NCI-H2171 treated with DMSO at 0.1 percent for 48 hours (cell line): ENCODE data around the gene ALOX12B.

ENCODE experiments used
- DNase-seq: peaks from one replicate; lab custom pipeline; 2025; lab: John Stamatoyannopoulos, UW

Gene ALOX12B

DNA sequence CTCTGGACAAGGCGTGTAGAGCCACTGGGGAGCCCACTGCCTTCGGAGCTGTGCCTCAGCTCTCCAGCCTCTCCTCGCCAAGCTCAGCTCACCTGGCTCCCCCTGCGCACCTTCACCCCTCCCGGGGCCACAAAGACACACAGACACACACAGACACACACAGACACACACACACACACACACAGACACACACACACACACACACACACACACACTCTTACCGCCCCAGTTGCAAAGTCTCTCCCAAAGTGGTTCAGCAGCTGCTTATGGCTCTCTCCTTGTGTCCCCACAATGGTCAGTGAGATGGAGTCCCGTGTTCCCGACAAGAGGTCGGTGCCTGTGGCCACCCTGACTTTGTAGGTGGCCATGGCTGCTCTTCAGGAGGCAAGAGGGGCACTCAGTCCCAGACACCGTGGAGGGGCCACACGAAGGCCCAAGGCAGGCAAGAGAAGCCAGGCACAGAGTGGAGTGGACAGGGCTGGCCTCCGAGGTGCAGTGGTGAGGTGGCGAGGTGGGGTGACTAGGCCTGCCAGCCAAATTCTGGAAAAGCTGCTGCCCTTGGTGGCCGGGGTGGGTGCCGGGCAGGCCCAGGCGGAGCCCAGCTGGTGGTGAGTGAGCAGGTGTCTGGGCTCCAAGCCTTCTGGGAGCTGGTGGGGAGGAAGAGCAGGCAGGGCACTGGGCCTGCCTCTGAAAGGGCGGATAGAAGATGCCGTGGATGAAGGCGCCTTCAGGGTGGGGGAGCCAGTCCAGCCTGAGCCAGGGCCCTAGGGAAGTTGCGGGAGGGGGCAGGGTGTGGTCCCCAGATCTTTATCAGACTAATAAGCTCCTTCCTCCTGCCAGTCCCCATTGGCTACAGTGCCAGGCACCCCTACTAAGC, at the start of gene ALOX12B:
Gene ALOX12B (minus strand): TSS at position 642 of the 877 bp plus-strand sequence. CDS start 274 bp downstream, at position 368.
- peak; percentile 4 for DNase-seq

DNA sequence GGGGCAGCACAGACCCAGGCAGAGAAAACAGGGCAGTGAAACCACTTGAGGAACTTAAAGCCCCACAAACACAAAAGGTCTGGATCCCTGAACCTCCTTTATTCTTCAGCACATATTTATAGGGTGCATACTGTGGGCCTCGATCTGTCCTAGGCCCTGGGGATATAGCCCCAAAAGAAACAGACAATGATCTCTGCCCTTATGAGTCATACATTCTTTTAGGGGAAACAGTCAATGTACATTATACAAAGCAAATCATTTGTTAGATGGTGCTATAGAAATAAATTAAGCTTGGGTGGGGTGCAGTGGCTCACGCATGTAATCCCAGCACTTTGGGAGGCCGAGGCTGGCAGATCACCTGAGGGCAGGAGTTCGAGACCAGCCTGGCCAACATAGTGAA, 46.4 kb upstream of the ALOX12B start:
- DNase-seq, result no peak

DNA sequence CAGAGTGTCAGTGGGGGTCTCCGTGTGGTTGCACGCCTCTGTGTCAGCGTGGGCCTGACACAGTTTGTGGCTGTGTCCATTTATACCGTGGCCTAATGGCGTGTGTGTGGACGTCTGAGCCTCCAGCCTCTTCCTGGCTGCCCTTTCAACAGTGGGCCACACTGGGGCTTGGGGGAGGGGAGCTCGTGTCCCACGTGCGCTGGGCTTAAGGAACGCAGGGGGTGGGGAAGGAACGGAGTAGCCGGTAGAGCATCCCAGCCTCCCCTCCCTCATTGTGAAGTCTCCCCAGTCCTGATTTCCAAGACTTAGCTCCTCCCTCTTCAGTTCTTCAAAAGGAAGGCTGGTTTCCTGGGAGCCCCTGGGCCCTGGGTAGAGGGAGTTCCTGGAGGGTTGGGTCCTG, 45.9 kb upstream of the ALOX12B start:
- DNase-seq, result no peak

DNA sequence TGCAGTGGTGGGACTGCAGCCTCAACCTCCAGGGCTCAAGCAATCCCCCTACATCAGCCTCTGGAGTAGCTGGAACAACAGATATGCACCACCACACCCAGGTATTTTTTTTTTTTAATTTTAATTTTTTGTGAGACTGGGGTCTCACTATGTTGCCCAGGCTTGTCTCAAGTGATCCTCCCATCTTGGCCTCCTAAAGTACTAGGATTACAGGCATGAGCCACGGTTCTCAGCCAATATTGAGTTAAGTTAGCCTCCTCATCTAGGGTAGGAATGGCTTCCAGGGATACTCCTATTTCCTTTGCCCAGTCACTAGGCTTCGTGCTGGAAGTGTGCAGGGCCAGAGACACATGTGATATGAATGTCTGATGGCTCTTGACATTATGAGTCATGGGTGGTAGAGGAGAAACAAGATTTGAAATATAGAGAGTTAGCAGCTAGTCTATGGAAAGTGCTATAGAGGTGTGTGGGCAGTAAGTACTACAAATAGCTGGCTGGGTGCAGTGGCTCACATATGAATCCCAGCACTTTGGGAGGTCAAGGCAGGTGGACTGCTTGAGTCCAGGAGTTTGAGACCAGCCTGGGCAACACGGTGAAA, 44.4 kb upstream of the ALOX12B start:
- no peak for DNase-seq

DNA sequence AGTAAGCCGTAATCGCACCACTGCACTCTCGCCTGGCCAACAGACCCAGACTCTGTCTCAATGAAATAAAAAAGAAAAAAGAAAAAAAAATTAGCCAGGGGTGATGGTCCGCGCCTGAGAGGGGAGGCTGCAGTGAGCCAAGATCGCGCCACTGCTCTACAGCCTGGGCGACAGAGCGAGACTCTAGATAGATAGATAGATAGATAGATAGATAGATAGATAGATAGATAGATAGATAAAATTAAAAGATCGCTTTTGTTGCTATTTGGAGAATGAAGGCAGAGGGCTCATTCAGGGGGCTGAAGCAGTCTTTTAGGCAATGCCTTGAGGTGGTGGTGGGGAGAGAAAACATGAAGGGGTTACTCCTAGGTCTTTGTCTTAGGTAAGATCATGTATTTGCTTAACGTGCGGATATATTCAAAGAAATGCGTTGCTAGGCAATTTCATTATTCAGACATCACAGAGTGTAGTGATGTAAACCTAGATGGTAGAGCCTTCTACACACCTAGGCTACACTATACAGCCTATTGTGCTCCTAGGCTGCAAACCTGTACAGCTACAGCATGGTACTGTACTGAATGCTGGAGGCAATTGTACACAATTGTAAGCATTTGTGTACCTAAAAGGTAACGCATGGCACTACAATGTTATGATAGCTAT, 40.7 kb upstream of the ALOX12B start:
- no peak for DNase-seq

GRCh38 chr17:8126491-8127066, 39.1 kb upstream of the ALOX12B start:
- DNase-seq, result peak; percentile 79

GRCh38 chr17:8125947-8126490, 38.5 kb upstream of the ALOX12B start:
- peak; percentile 70 for DNase-seq

GRCh38 chr17:8125154-8125946, 37.8 kb upstream of the ALOX12B start:
- peak; percentile 81 for DNase-seq

DNA sequence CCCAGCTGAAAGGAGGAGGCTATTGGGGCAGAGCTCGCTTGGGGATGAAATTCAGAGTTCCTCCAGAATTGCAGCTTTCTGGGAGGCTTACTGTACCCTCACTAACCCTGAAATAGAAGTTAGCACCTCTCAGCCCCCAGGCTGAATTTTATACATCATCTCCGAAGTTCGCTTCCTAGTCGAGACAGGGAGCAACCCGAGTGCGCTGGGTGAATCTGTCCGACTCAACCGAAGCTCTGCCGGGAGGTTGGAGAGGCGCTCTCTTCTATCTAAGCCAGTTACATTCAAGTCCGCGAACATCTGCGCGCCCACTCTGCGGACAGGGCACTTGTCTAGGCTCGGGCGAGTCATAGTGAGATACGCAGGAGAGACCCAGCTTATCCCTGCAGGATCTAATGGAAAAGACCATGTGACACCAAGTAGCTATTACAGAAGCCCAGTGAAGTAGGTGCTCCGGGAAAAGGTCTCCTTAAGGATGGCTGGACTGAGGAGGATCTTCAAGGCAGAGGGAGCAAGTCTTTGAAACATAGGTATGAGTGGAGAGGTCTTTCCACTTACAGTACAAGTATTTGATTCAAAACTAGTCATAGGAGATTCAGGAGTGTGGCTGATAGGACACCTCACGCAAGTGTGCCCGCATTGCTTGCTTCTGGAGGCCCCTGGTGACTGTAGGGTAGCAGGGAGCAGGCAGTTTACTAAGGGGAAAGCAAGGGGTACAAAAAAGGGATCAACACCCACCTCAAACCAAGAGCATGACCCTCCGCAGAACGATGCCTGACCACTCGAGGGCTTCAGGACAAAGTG, 37.0 kb upstream of the ALOX12B start:
- DNase-seq, result peak; percentile 61

DNA sequence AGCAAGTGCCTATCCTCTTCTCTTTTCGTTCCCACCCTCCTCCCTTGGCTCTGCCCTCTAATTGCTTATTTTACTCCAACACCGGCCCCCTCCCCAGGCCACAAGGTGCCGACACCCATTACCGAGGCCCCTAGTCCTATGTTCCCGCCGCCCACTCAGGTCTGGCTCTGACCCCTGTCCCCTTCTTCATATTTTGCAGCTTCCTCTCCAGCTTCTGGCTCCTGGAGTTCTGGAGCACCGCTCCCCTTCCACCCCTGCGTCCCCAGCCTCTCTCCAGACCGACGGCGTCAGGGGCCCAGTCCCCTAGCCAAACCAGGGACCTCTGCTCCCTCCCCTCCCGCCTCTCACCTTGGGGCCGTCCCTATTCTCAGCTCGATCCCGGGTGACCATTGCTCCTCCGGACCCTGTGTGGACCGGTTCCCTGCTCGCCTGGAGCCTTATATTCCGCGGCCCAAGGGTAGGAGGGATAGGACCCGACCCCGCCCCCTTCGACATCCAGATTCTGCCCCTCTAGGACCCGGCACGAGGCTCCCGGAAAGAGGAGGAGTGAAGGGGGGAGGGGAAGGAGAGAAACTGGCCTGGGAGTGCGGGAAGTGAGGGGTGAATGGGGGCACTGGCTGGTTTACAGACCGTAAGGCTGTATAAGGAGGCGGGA, 36.3 kb upstream of the ALOX12B start, which contains the start of gene HES7:
Gene HES7 (minus strand): TSS at position 412 of the 655 bp plus-strand sequence. CDS start 22 bp downstream, at position 390.
- no peak for DNase-seq

GRCh38 chr17:8122924-8123694, 35.6 kb upstream of the ALOX12B start:
- peak; percentile 40 for DNase-seq

DNA sequence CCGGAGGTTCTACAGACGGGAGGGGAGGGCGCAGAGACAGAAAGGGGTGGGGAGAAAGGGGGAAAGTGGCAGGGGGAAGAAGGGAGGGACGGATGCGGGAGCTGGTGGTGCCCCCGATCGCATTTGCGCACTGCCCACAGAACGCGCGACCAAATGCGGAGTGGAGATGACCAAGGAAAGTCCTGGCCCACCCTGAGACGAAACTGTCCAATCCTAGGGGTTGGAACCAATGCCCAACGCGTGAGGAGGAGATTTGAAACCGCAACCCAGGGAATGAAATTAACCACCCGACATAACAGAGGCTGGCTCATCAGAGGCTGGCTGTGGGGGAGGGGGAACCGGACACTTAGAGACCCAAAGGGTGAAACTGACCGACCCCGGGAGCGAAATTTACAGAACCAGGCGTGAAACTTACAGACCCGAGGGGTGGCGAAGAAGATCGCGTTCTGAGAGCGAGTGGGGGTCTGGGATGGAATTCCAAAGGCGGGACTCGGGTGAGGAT, 35.0 kb upstream of the ALOX12B start:
- DNase-seq, result no peak

GRCh38 chr17:8121681-8122421, 34.3 kb upstream of the ALOX12B start:
- peak; percentile 60 for DNase-seq

- DNase-seq, result no peak
Observed at GRCh38 chr17:8121407-8121680, 33.8 kb upstream of the ALOX12B start.

DNA sequence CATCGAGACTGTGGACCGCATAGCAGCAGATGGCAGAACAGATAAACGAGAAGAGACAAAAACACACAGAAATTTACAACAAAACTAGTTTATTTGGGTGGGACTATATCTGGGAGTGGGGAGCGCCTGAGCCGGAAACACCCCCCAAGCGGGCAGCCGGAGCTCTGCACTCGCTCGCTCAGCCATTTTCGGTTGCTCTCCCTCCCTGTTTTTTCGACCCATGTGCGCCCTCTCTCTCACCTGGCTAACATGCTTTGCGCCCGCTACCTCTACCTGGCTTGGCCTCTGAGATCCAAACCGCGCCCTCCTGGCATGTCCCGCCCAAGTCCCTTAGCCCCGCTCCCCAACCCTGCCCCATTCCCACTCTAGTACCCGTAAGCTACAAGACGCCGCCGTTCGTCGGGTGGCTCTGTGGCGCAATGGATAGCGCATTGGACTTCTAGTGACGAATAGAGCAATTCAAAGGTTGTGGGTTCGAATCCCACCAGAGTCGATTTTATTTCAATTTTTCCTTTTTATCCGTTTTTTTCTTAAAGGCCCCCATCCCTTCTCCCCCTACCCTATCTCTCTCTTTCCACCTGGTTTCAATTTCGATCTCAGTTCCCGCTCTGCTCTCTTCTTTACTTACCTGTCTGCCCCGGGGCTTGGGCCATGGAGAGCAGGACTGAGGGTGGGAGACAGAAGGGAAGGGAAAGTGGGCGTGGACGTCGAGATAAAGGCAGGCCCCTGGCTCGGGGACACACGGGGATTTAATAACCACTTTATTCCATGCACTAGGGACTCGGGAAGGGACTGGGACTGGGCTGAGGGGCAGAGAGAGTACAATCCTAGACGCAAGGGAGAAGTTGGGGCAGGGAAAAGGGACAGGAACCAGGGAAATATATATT, 33.2 kb upstream of the ALOX12B start:
- peak; percentile 91 for DNase-seq

DNA sequence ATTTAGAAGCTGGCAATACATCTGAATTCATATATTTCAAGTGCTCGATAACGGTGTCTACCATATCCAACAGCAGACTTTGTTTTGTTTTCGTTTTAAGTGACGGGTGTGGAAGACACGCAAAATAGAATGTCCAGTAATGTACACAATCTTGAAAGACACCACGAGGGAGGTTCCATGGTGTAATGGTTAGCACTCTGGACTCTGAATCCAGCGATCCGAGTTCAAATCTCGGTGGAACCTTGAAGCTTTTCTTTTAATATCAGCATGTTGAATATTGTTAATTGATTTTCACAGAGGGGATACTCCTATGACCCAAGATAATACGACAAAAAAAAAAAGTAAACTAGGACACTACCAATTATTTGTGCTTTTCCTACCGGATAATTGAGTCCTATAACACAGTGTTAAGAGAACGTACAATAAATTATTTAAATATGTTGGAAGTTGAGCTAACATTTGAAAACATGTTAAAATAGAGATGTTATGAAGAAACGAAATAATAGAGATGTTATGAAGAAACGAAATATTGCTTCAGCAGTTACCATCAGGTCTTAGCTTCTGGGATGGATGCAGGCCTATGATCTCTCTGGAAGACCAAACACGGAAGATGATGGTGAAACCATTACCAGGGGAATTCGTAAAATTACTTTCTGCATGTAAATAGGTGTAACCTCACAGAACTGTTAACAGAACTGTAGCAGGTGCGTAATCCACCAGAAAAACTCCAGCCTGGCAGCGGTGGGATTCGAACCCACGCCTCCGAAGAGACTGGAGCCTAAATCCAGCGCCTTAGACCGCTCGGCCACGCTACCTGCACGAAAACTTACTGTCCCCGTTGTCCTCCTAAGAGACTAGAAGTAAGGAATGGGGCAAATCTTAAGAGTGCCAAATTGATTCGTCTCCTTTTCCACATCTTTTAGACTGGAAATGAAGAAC, 32.3 kb upstream of the ALOX12B start:
- peak; percentile 91 for DNase-seq
